Measurements from ENCODE around the gene GCN1.
A peak's percentile ranks its signal among the peaks of the same experiment; 100 is the strongest.

GRCh38 chr12:120110550-120111501 is 83.7 kb downstream of the GCN1 start:
- TF ChIP-seq CTCF (IDR thresholded peaks at IDR 0.05) = no peak
- TF ChIP-seq POLR2A (IDR thresholded peaks at IDR 0.05) = peak in 1 of 4 donors; percentile 16
- TF ChIP-seq EP300 (IDR thresholded peaks at IDR 0.05) = no peak
- no peak for TF ChIP-seq POLR2AphosphoS5 (IDR thresholded peaks at IDR 0.05)

All from upper lobe of left lung (tissue), 4 donors.